H9 (cell line): ENCODE data around the gene NFASC. TPM values are rescaled to one million over a fixed set of nuclear protein-coding genes. Genes with fewer than 3 reads are reported as not detected.

Source experiments
- DNase-seq: peaks from one replicate; pipeline ENCODE4 v3.0.0-alpha.2; 2017
- H2AFZ ChIP-seq: one replicate; pipeline ENCODE4 v1.6.1; 2013; ENCODE audit warnings: mild to moderate bottlenecking, low read length, control low read depth, moderate library complexity
- H2AK5ac ChIP-seq: 2 replicates; pipeline ENCODE4 v1.6.1; 2013; ENCODE audit warnings: low read length, control low read depth, mixed read lengths; ENCODE audit not compliant: insufficient read length
- H2BK120ac ChIP-seq: one replicate; pipeline ENCODE4 v1.6.1; 2013; ENCODE audit warnings: low read depth, mild to moderate bottlenecking, low read length, control low read depth, inconsistent platforms; ENCODE audit not compliant: poor library complexity, severe bottlenecking
- H2BK12ac ChIP-seq: 2 replicates; pipeline ENCODE4 v1.6.1; 2013; ENCODE audit warnings: low read length, control low read depth, mixed read lengths, low read depth; ENCODE audit not compliant: insufficient read length
- H2BK15ac ChIP-seq: 2 replicates; pipeline ENCODE4 v1.6.1; 2013; ENCODE audit warnings: low read depth, low read length, control low read depth
- H2BK20ac ChIP-seq: one replicate; pipeline ENCODE4 v1.6.1; 2013; ENCODE audit warnings: low read depth, mild to moderate bottlenecking, low read length, control low read depth, inconsistent platforms; ENCODE audit not compliant: poor library complexity, severe bottlenecking
- H2BK5ac ChIP-seq: 2 replicates; pipeline ENCODE4 v1.6.1; 2013; ENCODE audit warnings: low read length, control low read depth, mixed read lengths; ENCODE audit not compliant: insufficient read length
- H3K14ac ChIP-seq: 2 replicates; pipeline ENCODE4 v1.6.1; 2013; ENCODE audit warnings: low read length, control low read depth; ENCODE audit not compliant: insufficient read depth
- H3K18ac ChIP-seq: 2 replicates; pipeline ENCODE4 v1.6.1; 2013; ENCODE audit warnings: low read depth, mild to moderate bottlenecking, mixed read lengths, low read length, control low read depth; ENCODE audit not compliant: insufficient read length
- H3K23ac ChIP-seq: 2 replicates; pipeline ENCODE4 v1.6.1; 2013; ENCODE audit warnings: low read length, control low read depth, mixed read lengths, low read depth; ENCODE audit not compliant: insufficient read length
- H3K23me2 ChIP-seq: 2 replicates; pipeline ENCODE4 v1.6.1; 2013; ENCODE audit warnings: low read depth, mild to moderate bottlenecking, mixed read lengths, low read length, control low read depth; ENCODE audit not compliant: insufficient read length, poor library complexity, severe bottlenecking
- H3K27ac ChIP-seq: 2 replicates; pipeline ENCODE4 v1.5.1; 2013; ENCODE audit warnings: low read length, control low read depth, mixed read lengths, low read depth; ENCODE audit not compliant: insufficient read length
- H3K27me3 ChIP-seq: 2 replicates; pipeline ENCODE4 v1.6.1; 2013; ENCODE audit warnings: low read length, control low read depth, inconsistent platforms; ENCODE audit not compliant: insufficient read depth
- H3K4ac ChIP-seq: 2 replicates; pipeline ENCODE4 v1.6.1; 2013; ENCODE audit warnings: low read depth, mild to moderate bottlenecking, control low read depth, inconsistent platforms, low read length, moderate library complexity
- H3K4me1 ChIP-seq: 2 replicates; pipeline ENCODE4 v1.6.1; 2013; ENCODE audit warnings: low read length, control low read depth, inconsistent platforms; ENCODE audit not compliant: insufficient read depth
- H3K4me2 ChIP-seq: 2 replicates; pipeline ENCODE4 v1.6.1; 2013; ENCODE audit warnings: low read length, control low read depth, mixed read lengths; ENCODE audit not compliant: insufficient read length, insufficient read depth
- H3K56ac ChIP-seq: 2 replicates; pipeline ENCODE4 v1.6.1; 2013; ENCODE audit warnings: low read depth, mild to moderate bottlenecking, mixed read lengths, low read length, control low read depth; ENCODE audit not compliant: insufficient read length
- H3K79me1 ChIP-seq: 2 replicates; pipeline ENCODE4 v1.6.1; 2013; ENCODE audit warnings: low read depth, mild to moderate bottlenecking, moderate library complexity, low read length, control low read depth, inconsistent platforms; ENCODE audit not compliant: insufficient read depth, poor library complexity, severe bottlenecking
- H3K79me2 ChIP-seq: 2 replicates; pipeline ENCODE4 v1.6.1; 2013; ENCODE audit warnings: low read length, control low read depth, inconsistent platforms; ENCODE audit not compliant: insufficient read depth
- H3K9ac ChIP-seq: 2 replicates; pipeline ENCODE4 v1.6.1; 2013; ENCODE audit warnings: low read length, control low read depth, mixed read lengths; ENCODE audit not compliant: insufficient read length; ENCODE audit errors: extremely low read depth
- H3K9me3 ChIP-seq: one replicate; pipeline ENCODE4 v1.6.1; 2013; ENCODE audit warnings: low read depth, low read length, inconsistent platforms; ENCODE audit not compliant: control insufficient read depth
- H3T11ph ChIP-seq: one replicate; pipeline ENCODE4 v1.6.1; 2013; ENCODE audit warnings: mild to moderate bottlenecking, low read length, control low read depth, inconsistent platforms
- H4K20me1 ChIP-seq: one replicate; pipeline ENCODE4 v1.6.1; 2013; ENCODE audit not compliant: control insufficient read depth, insufficient read length, insufficient read depth
- H4K5ac ChIP-seq: 2 replicates; pipeline ENCODE4 v1.6.1; 2013; ENCODE audit warnings: low read depth, mild to moderate bottlenecking, mixed read lengths, low read length, control low read depth; ENCODE audit not compliant: insufficient read length
- H4K8ac ChIP-seq: replicated peaks from 2 replicates; pipeline ENCODE4 v1.6.1; 2013; ENCODE audit warnings: low read length, control low read depth, mixed read lengths, low read depth; ENCODE audit not compliant: insufficient read length
- H4K91ac ChIP-seq: 2 replicates; pipeline ENCODE4 v1.6.1; 2013; ENCODE audit warnings: low read depth, mild to moderate bottlenecking, moderate library complexity, mixed read lengths, low read length, control low read depth; ENCODE audit not compliant: insufficient read length
- H3K27ac Mint-ChIP-seq, 3 experiments: 2 replicates in 2 of 3; 3 replicates in 1 of 3; pipeline ENCODE4 v1.8.0; 2020 to 2021; ENCODE audit warnings: mixed read lengths in 3 of 3, mild to moderate bottlenecking in 1 of 3, moderate library complexity in 1 of 3
- H3K27me3 Mint-ChIP-seq: 2 replicates; pipeline ENCODE4 v1.8.0; 2021; ENCODE audit warnings: low read depth, mild to moderate bottlenecking, moderate library complexity, mixed read lengths
- H3K36me3 Mint-ChIP-seq, 3 experiments: 2 replicates in 2 of 3; 3 replicates in 1 of 3; pipeline ENCODE4 v1.8.0; 2020 to 2021; ENCODE audit warnings: low read depth in 3 of 3, mixed read lengths in 3 of 3; ENCODE audit not compliant: insufficient read depth in 1 of 3
- H3K4me1 Mint-ChIP-seq, 2 experiments: 2 replicates each; pipeline ENCODE4 v1.8.0; 2020; ENCODE audit warnings: mixed read lengths in 2 of 2
- H3K4me3 Mint-ChIP-seq, 2 experiments: 2 replicates in 1 of 2; 3 replicates in 1 of 2; pipeline ENCODE4 v1.8.0; 2020 to 2021; ENCODE audit warnings: mild to moderate bottlenecking in 2 of 2, mixed read lengths in 2 of 2, moderate library complexity in 1 of 2
- H3K9me3 Mint-ChIP-seq, 2 experiments: 2 replicates in 1 of 2; 3 replicates in 1 of 2; pipeline ENCODE4 v1.8.0; 2020; ENCODE audit warnings: mild to moderate bottlenecking in 2 of 2, mixed read lengths in 2 of 2, moderate library complexity in 1 of 2
- WGBS: extraction: QIAGEN DNeasy Blood & Tissue Kit; methylation state at CpG from one replicate; pipeline ENCODE4 v1.1.7; 2013; ENCODE audit warnings: missing lambda C conversion rate, low lambda C conversion rate, mixed read lengths; ENCODE audit not compliant: insufficient read length; ENCODE audit errors: extremely low coverage; 5-methylcytosine and 5-hydroxymethylcytosine counted together
- total RNA-seq: library from RNA; stranded (reverse); gene quantifications from 2 replicates; pipeline ENCODE4 v1.2.1, GENCODE V29; 2021
- TF ChIP-seq, protein P1 (sequence below): fragments of 200-600 bp; sonication (generic); conservative IDR thresholded peaks from 3 replicates; pipeline ENCODE4 v1.8.0; 2021; ENCODE audit warnings: antibody characterized with exemption, mild to moderate bottlenecking

Gene NFASC
- total RNA-seq, 1 experiment from 2014 or later = 5.0 TPM

DNA sequence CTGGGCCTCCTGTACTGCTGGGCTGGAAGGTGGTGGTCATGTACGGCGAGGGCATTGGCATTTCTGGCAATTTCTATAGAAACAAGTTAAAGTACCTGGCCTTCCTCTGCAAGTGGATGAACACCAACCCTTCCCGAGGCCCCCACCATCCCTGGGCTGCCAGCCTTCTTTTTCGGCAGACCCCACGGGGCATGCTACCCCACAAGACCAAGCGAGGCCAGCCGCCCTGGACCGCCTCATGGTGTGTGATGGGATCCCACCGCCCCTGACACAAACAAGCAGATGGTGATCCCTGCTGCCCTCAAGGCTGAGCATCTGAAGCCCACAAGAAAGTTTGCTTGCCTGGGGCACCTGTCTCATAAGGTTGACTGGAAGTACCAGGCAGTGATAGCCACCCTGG, 76.0 kb downstream of the NFASC start:
- no peaks in the 10 kb centered on the region for H4K20me1 ChIP-seq
- no peak overlapping the region for H2BK15ac ChIP-seq
- no peak overlapping the region for H4K8ac ChIP-seq
- H3K9me3 ChIP-seq = no peaks in the 10 kb centered on the region
- no peaks in the 10 kb centered on the region for H3K36me3 Mint-ChIP-seq
- H3K14ac ChIP-seq = no peak overlapping the region
- no peak overlapping the region for H3K4me3 Mint-ChIP-seq
- H2AK5ac ChIP-seq = no peak overlapping the region
- no peaks in the 10 kb centered on the region for H3K27me3 Mint-ChIP-seq
- no peak overlapping the region for H2BK120ac ChIP-seq
- no peak overlapping the region for H3K4me2 ChIP-seq
- H3K18ac ChIP-seq = no peak overlapping the region
- no peak overlapping the region for H3K27ac ChIP-seq
- no peak overlapping the region for H3T11ph ChIP-seq
- H4K5ac ChIP-seq = no peak overlapping the region
- H2BK12ac ChIP-seq = no peak overlapping the region
- no peak overlapping the region for H3K4ac ChIP-seq
- no peaks in the 10 kb centered on the region for H3K27me3 ChIP-seq
- no peak overlapping the region for H2BK20ac ChIP-seq
- H2AFZ ChIP-seq = no peak overlapping the region
- H3K79me2 ChIP-seq = no peaks in the 10 kb centered on the region
- H3K4me1 Mint-ChIP-seq = peaks cover 15% of the 10 kb centered on the region in 2 experiments
- TF ChIP-seq, protein P1, sequence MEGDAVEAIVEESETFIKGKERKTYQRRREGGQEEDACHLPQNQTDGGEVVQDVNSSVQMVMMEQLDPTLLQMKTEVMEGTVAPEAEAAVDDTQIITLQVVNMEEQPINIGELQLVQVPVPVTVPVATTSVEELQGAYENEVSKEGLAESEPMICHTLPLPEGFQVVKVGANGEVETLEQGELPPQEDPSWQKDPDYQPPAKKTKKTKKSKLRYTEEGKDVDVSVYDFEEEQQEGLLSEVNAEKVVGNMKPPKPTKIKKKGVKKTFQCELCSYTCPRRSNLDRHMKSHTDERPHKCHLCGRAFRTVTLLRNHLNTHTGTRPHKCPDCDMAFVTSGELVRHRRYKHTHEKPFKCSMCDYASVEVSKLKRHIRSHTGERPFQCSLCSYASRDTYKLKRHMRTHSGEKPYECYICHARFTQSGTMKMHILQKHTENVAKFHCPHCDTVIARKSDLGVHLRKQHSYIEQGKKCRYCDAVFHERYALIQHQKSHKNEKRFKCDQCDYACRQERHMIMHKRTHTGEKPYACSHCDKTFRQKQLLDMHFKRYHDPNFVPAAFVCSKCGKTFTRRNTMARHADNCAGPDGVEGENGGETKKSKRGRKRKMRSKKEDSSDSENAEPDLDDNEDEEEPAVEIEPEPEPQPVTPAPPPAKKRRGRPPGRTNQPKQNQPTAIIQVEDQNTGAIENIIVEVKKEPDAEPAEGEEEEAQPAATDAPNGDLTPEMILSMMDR = no peak
- no peak for DNase-seq
- WGBS = no CpG with 5 or more reads among the region's 9 CpGs
- H4K91ac ChIP-seq = no peak overlapping the region
- no peaks in the 10 kb centered on the region for H3K79me1 ChIP-seq
- H3K23ac ChIP-seq = no peak overlapping the region
- H3K56ac ChIP-seq = no peak overlapping the region
- no peaks in the 10 kb centered on the region for H3K23me2 ChIP-seq
- H3K9me3 Mint-ChIP-seq = no peaks in the 10 kb centered on the region
- peaks cover 2% of the 10 kb centered on the region; the same call in 1 of the 2 replicates for H3K4me1 ChIP-seq
- H3K27ac Mint-ChIP-seq = 0 out of 7 replicates have a peak overlapping the region, but pooled peaks of 1 of the 3 experiments have one; percentile 8
- H2BK5ac ChIP-seq = no peak overlapping the region
- H3K9ac ChIP-seq = no peak overlapping the region
